ENCODE data around the gene ZNF605.
"Not testable (repeated sequence)": the region's sequence is repeated elsewhere in the genome, so short reads cannot be mapped to it uniquely, and the experiment has no call there.

Gene ZNF605

GRCh38 chr12:132948146-132949066, 7.7 kb downstream of the ZNF605 start:
- H3K4me3 ChIP-seq (replicated peaks in 1 of 2; ENCODE audit: low read depth in 2 of 2, low read length in 2 of 2), result no peak overlapping the region
- DNase-seq (ENCODE audit: low read depth in 2 of 2), result no peak
- no peak for TF ChIP-seq CTCF (IDR thresholded peaks at IDR 0.05; ENCODE audit: low read depth, low read length)

DNA sequence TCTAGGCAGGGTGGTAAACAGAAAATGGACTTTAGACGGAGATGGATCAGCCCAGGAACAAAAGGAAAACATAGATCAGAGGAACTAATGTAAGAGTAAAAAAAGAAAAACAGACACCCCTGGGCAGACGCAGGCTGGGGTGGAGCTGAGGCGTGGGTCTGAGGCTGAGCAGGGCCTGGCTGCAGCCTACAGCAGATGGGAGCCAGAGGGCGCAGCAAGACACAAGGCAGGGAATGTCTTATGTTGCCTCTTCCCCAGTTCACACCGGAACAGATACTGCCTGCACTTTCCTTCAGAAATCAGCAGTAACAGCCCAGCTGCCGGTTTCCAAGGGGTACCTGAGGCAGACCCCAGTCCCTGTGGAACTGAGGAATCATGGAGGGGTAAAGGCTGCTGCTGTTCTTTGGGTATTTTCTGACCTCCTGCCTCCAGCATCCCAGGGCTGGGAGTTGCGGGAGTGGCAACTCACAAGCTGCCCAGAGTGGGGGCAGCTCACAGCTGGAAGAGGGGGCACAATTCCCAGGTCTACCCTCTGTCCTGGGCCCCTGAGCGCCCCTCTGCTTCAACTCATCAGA, 9.8 kb downstream of the ZNF605 start:
- H3K4me3 ChIP-seq (replicated peaks in 1 of 2; ENCODE audit: low read depth in 2 of 2, low read length in 2 of 2), result no peak overlapping the region
- TF ChIP-seq CTCF (IDR thresholded peaks at IDR 0.05; ENCODE audit: low read depth, low read length), result no peak
- DNase-seq (ENCODE audit: low read depth in 2 of 2), result no peak

DNA sequence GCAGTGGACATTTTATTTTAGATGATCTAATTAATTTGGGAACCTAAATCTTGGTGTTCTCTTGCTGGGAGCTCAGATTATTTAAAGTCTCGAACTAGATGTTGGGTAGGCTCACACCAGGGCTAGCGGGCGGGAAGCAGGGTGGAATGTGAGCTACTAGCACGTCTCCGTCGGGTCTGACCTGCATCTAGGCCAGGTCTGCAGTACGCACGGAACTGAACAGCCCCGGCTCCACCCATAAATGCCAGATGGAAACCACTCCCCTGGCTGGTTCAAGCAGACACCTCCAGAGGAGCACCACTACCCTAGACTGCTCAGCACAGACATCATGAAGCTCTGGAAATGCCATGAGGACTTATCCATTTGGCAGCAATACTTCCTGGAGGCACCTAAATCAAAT, 10.3 kb downstream of the ZNF605 start:
- no peak for TF ChIP-seq CTCF (IDR thresholded peaks at IDR 0.05; ENCODE audit: low read depth, low read length)
- no peak overlapping the region for H3K4me3 ChIP-seq (replicated peaks in 1 of 2; ENCODE audit: low read depth in 2 of 2, low read length in 2 of 2)
- DNase-seq (ENCODE audit: low read depth in 2 of 2), result no peak

DNA sequence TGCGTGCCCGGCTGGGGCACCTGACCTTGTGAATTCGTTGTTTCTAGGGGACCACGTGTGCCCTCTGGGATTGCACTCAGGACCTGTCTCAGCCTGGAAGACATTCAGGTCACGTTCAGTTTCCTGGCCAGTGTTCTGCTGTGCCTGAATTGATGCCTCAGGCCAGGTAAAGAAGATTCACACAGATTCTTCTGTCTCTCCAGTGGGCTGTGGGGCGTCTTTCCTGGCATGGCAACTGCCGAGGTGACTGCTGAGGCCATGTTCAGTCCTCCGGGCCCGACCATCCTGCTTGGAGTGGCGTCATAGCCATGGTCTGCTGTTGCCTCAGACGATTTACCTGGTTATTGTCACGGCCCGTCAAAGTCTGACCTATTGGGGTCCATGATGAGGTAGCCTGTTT, 13.5 kb downstream of the ZNF605 start:
- no peak for DNase-seq (ENCODE audit: low read depth in 2 of 2)
- TF ChIP-seq CTCF (IDR thresholded peaks at IDR 0.05; ENCODE audit: low read depth, low read length), result no peak
- H3K4me3 ChIP-seq (replicated peaks in 1 of 2; ENCODE audit: low read depth in 2 of 2, low read length in 2 of 2), result no peak overlapping the region

GRCh38 chr12:132941336-132941954, 14.7 kb downstream of the ZNF605 start:
- no peak for TF ChIP-seq CTCF (IDR thresholded peaks at IDR 0.05; ENCODE audit: low read depth, low read length)
- no peak for DNase-seq (ENCODE audit: low read depth in 2 of 2)

GRCh38 chr12:132940071-132940719, 15.9 kb downstream of the ZNF605 start:
- no peak overlapping the region for H3K4me3 ChIP-seq (replicated peaks in 1 of 2; ENCODE audit: low read depth in 2 of 2, low read length in 2 of 2)
- DNase-seq (ENCODE audit: low read depth in 2 of 2), result no peak
- TF ChIP-seq CTCF (IDR thresholded peaks at IDR 0.05; ENCODE audit: low read depth, low read length), result no peak

More at GRCh38 chr12:132941336-132941954, 14.7 kb downstream of the ZNF605 start:
- H3K4me3 ChIP-seq (replicated peaks in 1 of 2; ENCODE audit: low read depth in 2 of 2, low read length in 2 of 2), result no peak overlapping the region

- H3K4me3 ChIP-seq (replicated peaks in 1 of 2; ENCODE audit: low read depth in 2 of 2, low read length in 2 of 2); DNase-seq (ENCODE audit: low read depth in 2 of 2): not testable (repeated sequence)
Observed at GRCh38 chr12:132938807-132939206, 17.3 kb downstream of the ZNF605 start.

Data from cardiac fibroblast (primary cell).